ENCODE data around the gene WDR73. TPM values are rescaled to one million over a fixed set of nuclear protein-coding genes. Genes with fewer than 3 reads are reported as not detected.
A peak's percentile ranks its signal among the peaks of the same experiment; 100 is the strongest.

The WDR73 gene
- total RNA-seq: 10 to 100 TPM in 1 of 2 donors, 1 to 10 TPM in 1; 5.3 to 12.0 TPM

- peaks cover 0 to 60% of the 10 kb centered on the region in 2 donors for H3K4me1 ChIP-seq
- peaks cover 18% of the 10 kb centered on the region for H3K36me3 ChIP-seq
- TF ChIP-seq CTCF (IDR thresholded peaks at IDR 0.05): no peak
- peak within 1 kb of the TSS; percentile 88 to 89 for H3K27ac ChIP-seq
- peak; percentile 97 for DNase-seq (ENCODE audit: low spot score)
- H3K9me3 ChIP-seq: no peaks in the 10 kb centered on the region
- no peaks in the 10 kb centered on the region for H3K27me3 ChIP-seq
- H3K4me3 ChIP-seq: peak within 1 kb of the TSS; percentile 87 to 90
Observed at GRCh38 chr15:84653910-84654688, at the start of gene WDR73. Gene WDR73, minus strand, starts transcription at chr15:84654283. Its CDS starts 9 bp downstream, at chr15:84654274.

GRCh38 chr15:84703808-84704207 is 49.7 kb upstream of the WDR73 start:
- H3K4me3 ChIP-seq: no peak overlapping the region
- no peaks in the 10 kb centered on the region for H3K27me3 ChIP-seq
- no peak for DNase-seq (ENCODE audit: low spot score)
- H3K27ac ChIP-seq: no peak overlapping the region
- no peaks in the 10 kb centered on the region for H3K36me3 ChIP-seq
- H3K9me3 ChIP-seq: no peaks in the 10 kb centered on the region
- TF ChIP-seq CTCF (IDR thresholded peaks at IDR 0.05): no peak
- peaks cover 0 to 15% of the 10 kb centered on the region in 2 donors for H3K4me1 ChIP-seq

- DNase-seq (ENCODE audit: low spot score): peak; percentile 69
- no peak for TF ChIP-seq CTCF (IDR thresholded peaks at IDR 0.05)
- peak overlapping the region; percentile 30 to 44 for H3K27ac ChIP-seq
- H3K4me3 ChIP-seq: no peak overlapping the region
- no peaks in the 10 kb centered on the region for H3K36me3 ChIP-seq
- peaks cover 0 to 15% of the 10 kb centered on the region in 2 donors for H3K4me1 ChIP-seq
- no peaks in the 10 kb centered on the region for H3K27me3 ChIP-seq
- H3K9me3 ChIP-seq: no peaks in the 10 kb centered on the region
Observed at GRCh38 chr15:84702961-84703482, 48.9 kb upstream of the WDR73 start.

DNA sequence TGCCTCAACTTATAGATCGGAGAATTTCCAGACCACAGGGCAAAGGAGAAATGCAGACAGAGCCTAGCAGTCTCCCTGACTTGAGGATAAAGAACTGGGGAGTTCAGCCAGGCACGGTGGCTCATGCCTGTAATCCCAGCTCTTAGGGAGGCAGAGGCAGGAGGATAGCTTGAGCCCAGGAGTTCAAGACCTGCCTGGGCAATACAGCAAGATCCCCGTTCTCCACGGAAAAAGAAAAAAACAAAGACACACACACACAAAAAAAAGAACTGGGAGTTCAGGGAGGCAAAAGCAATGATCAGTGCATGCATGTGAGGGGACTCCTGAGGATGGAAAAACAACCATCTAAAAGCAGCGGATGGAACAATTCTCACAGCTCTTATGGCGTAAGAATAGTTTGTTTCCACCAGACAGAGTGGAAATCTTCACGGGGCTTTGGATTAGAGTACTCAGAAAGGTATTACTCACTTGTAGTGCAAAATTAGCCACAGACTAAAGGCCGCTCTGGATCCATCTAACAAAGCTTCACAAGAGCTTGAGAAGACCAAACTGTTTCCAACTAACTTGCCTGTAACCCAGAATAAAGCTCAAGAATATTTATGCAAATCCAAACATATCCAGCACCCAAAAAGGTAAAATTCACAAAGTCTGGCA is 45.6 kb upstream of the WDR73 start:
- Histone ChIP-seq H3K9me3 (no peaks in the 10 kb centered on the region), H3K4me3 (no peak overlapping the region), H3K4me1 (peaks cover 0 to 15% of the 10 kb centered on the region in 2 donors), H3K36me3 (no peaks in the 10 kb centered on the region), H3K27me3 (no peaks in the 10 kb centered on the region), H3K27ac (no peak overlapping the region)
- TF ChIP-seq CTCF (IDR thresholded peaks at IDR 0.05): no peak
- DNase-seq (ENCODE audit: low spot score): no peak

GRCh38 chr15:84697236-84697990 is 43.3 kb upstream of the WDR73 start:
- no peak for DNase-seq (ENCODE audit: low spot score)
- Histone ChIP-seq H3K9me3 (no peaks in the 10 kb centered on the region), H3K27ac (no peak overlapping the region), H3K4me1 (peaks cover 0 to 1% of the 10 kb centered on the region in 2 donors), H3K27me3 (no peaks in the 10 kb centered on the region), H3K4me3 (no peak overlapping the region), H3K36me3 (no peaks in the 10 kb centered on the region)
- no peak for TF ChIP-seq CTCF (IDR thresholded peaks at IDR 0.05)
